Ovary (tissue), 3 donors: ENCODE results near the gene IGBP1.

Experiments
- CTCF ChIP-seq, 3 donors: fragments of 450-650 bp in 2 of 3; fragments of 200-600 bp in 1 of 3; IDR thresholded peaks; one replicate each; pipeline versions ENCODE4 v1.5.1 to v1.8.0; 2016 to 2022; ENCODE audit warnings: antibody characterized with exemption in 3 of 3, mild to moderate bottlenecking in 1 of 3
- EP300 ChIP-seq: sonication (generic); formaldehyde crosslinking; IDR thresholded peaks from one replicate; pipeline ENCODE4 v1.6.1; 2017; ENCODE audit warnings: antibody characterized with exemption
- POLR2A ChIP-seq: fragments of 450-650 bp; IDR thresholded peaks from one replicate; pipeline ENCODE4 v1.6.1; 2017; ENCODE audit warnings: antibody characterized with exemption, mild to moderate bottlenecking, moderate library complexity
- donor health status: DM: no; HTN: no; CAD: no.

- TF ChIP-seq CTCF (IDR thresholded peaks at IDR 0.05) (no peak), EP300 (no peak), POLR2A (no peak)
These were observed 43.5 kb upstream of the IGBP1 start for GRCh38 chrX:70089604-70090297.
